GM19452 (cell line): ENCODE results near the gene BMI1.
"Not testable (repeated sequence)": the region's sequence is repeated elsewhere in the genome, so short reads cannot be mapped to it uniquely, and the experiment has no call there.

ENCODE experiments used
- ATAC-seq: cut with Tn5 transposase; IDR thresholded peaks from one replicate; pipeline ENCODE4 v1.9.1; 2021; ENCODE audit not compliant: unreplicated experiment

Gene BMI1

DNA sequence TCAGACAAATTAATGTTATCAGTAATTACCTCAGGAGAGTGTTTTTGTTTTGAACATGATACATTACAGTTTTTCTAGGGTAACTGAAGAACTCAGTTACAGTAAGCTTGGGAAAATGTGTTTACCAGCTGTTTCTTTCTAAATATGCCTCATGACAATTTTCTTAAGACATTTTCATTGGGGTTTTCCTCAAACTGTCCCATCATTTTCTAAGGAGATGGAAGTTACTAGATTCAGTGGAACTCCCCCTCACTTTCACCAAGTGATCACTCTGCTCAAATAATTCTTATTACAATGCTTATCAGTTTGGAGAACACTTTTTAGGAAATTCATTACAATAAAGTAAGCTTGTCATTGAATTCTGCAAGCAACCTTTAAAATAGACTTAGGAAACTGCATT lies 18.0 kb downstream of the BMI1 start:
- ATAC-seq, result no peak

DNA sequence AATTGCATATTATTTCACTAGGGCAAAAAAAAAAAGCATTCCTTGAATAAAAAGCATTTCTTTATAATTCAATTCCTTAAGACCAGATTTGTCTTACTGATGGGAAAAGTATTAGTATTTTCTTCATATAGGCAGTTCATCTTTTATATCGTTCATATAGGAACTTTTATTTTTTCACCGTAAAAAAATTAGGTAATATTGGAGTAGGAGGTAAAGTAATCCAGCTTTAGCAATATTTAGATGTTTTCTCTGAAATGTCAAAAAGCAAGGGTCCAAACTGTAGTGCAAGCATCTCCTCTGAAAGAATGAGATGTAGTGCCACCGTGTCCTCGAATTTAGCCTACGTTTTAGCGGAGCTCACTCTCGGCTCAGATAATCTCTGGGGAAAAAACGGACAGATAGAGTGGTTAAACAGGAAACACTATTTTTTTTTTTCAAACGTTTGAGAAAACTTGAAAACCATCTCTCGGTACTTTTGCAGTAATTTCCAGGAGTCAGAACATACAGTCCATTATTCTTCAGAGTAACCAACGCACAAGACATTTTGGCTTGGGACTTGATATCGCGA lies 18.9 kb downstream of the BMI1 start:
- ATAC-seq, result no peak

DNA sequence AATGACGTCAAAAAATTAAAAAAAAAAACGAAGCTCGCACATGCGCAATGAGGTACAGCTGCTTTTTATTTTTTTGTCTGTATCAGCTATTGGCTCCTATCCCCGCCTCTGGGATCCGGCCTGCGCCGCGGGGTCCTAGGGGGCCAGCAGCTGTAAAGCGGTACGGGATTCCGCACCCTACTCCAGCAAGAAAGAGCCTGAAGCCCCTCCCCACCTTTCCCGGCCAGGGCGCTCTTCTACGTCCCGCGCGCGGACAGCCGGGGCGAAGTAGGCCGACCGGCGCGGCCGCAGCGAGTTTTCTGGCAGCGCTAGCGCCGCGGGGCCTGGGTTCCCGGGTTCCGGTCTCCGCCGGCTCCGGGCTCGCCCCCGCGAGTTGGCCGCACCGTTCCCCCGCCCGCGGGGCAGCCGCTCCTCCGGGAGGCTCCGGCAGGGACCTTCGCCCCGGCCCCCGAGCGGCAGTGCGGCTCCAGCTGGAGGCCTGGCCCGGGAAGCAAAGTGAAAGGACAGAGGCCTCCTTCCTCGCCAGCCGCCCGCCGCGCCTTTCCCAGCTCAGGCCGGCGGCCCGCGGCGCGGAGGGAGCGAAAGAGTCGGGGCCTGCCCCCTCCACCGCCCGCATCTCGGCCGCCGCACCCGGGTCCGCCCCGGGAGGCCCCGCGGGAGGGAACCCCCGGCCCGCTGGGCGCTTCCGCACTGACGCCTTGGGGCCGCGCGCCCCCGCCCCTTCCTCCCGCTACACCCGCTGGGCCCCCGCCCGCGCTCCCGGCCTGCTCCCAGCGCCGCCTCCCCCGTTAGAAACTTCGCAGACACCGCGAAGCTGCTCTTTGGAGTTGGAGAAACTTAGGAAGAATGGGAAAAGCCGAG lies 19.7 kb downstream of the BMI1 start:
- peak; percentile 42 for ATAC-seq

DNA sequence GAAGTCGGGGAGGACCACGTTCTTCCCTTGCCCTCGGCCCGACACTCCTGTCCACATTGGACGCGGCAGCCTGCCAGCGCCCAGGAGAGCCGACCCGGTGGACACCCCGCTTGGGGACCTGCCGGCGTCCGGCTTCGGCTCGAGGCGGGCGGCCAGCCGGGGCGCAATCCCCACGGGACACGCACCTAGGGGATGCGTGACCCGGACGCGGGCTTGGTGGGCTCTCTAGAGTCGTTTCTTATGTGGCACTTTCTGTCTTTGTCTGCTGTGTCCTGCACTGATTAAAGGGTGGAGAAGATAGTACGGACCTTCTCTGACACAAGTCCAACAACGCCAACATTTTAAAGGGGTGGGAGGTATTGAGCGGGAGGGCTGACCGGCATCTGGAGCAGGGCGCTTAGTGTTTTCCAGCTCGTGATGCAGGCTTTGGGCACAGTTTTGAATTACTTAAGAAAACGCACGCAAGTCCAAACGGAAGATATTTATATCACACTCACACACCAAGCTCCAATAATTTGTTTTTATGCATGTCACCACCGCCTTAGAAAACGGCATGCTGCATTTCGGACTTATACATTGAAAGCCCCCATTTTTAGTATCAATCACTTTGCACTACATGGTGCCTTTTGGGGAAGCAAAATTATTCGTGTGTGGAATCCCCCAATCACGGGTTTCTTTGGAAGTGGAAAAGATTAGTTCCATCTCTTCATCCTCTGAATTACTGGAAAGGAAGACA lies 20.5 kb downstream of the BMI1 start:
- peak; percentile 15 for ATAC-seq

DNA sequence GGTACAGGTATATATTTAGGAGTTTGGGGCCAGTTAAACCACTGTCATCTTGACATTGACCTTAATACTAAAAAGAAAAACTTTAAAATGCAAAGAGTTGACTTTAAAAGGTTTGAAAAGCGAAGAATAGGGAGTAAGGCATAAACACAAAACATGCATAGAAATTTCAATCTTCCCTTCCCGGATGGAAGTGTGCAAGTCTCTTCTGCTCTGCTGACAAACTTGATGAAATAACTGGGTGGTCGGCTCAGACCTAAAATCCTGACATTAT lies 21.0 kb downstream of the BMI1 start:
- no peak for ATAC-seq

DNA sequence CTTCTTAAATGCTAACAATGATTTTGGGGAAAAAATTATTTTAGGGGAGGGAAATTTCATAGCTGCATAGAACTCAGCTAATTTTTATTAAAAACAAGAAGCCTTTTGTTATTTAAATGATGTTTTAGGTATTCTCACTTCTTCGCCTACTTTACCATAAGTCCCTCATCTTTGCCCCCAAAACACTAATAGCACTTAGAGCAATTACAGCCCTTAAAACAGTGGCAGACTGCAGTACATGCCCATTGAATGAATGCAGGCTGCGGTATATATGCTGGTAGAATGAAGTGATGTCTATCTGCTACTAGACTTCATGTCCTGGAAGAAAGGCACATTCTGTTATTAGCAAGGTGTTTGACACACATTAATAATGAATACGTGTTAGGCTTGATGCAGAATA lies 21.5 kb downstream of the BMI1 start:
- ATAC-seq, result no peak

DNA sequence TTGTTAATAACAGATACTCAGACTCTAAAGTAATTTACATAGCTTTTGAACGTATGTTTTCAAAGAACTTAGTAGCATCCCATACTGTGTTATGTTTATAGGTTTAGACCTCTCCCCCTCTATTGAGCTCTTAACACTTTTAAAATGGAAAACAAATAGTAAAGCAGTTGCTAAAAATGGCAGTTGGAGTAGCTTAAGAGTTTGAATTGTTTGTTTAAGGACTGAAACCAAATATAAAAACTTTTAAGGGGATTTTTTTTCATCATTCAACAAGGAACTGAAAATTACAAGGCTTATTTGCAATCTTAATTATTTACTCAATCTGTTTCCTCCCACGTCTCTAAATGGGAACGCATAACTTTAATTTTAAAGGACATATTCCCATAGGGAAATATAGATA lies 22.8 kb downstream of the BMI1 start:
- ATAC-seq, result no peak

DNA sequence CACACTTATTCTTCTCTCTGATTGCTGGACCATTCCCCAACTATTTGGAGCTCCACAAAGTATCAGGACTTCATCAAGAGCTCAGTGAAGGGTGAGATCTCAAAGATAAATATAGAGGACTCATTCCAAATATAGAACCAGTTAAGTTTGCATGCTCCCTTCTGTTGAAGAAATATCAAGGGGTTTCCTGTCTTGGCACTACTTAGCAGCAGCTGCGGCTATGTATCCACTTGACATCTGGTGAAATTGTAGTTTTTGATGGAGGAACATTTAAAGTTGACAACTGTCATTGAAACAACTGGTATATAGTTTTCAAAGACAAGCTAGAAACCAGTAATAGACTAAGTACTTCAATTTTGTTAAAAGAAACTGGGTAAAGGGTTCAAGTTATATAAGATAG lies 23.4 kb downstream of the BMI1 start:
- ATAC-seq, result no peak

DNA sequence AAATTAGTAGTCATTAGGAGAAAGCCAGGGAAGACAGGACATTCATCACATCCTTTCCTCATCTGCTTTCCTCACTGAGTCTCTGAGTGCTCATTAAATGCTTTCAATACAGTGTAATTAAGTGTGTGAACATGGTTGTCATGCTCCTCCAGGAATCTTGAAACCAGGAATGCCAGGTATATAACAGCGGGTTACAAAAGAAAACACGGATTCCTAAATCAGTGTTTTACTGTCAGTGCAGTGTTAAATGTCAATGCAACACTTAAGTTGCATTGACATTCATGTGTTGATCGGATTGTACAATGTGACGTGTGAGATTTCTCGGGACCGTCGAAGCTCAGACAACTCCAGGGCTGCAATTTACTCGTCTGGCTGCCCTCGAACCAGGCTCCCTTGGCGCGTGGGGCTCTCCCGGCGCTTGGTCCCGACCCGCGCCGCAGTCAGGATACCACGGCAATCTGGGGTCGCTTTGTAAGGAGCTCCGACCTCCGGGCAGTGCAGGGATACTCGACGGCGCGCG lies 23.9 kb downstream of the BMI1 start:
- no peak for ATAC-seq

DNA sequence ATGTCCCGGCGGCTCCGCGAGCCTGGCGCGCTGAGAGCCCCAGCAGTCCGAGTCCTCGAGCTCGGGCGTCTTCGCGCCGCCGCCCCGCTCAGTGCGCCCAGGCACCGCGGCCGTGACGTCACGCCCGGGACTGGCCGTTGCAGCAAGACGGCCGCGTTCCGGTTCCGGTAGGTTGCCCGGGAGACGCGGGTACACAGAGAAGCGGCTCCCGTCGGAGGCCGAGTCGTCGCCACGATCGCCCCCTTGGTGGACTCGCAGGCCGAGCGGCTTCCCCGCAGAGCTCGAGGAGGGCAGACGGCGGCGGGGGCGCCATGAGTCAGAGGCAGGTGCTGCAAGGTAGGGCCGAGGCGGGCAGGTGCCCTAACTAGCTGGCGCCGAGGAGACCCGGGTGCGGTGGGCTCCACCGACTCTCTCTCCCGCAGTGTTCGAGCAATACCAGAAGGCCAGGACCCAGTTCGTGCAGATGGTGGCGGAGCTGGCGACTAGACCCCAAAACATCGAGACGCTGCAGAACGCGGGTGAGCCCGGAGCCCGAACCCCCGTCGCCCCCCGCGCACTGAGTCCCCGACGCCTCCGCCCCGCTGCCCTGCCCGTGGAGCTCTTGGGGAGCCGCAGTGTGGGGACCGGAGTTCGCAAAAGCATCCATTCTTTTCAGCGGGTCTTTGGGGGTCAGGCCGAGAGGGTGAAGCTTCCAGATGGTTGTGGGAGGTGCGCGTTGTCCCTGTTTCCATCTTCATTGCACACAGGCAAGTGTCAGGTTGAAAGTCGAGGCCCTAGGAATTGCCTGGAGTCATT lies 24.6 kb downstream of the BMI1 start, which contains the start of gene SPAG6:
Gene SPAG6, plus strand, starts transcription at position 196 of the 795 bp plus-strand sequence. Its CDS starts 116 bp downstream, at position 312.
- no peak for ATAC-seq

DNA sequence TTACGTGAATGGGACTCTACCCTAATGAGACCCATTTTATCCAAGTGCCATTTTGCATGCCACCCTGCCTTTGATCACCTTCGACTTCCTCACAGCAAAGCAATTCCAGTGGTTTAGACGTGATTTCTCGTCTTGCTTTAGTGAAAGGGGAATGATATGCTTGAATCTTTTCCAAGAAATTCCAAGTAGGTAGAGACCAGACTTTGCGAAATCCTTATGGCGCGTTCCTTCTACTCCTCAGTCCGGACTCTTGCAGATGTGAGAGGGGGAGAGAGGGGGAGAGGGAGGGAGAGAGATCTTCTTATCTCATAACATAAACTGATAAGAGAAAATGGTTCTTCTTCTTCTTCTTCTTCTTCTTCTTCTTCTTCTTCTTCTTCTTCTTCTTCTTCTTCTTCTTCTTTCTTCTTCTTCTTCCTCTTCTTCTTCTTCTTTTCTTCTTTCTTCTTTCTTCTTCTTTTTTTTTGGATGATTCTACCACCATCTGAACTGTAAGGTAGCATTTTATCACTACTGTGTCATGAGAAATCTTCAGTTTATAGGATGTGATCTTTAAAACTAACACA lies 25.3 kb downstream of the BMI1 start:
- no peak for ATAC-seq

DNA sequence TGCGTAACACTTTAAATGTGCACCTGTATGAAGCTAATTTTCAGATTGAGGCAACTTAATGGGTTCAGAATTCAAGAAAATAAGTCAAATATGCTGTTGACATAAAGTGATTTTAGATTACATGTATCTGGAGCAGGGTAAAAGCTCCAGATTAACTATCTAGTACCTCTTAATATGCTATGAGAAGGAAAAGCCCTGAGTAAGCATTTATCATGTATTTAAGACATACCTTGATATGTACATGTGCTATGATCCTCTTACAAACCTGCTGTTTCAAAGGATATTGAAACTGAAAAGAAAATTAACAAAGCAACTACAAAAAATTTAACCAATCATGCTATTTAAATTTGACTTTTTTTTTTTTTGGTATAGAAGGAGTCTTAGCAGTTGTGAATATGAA lies 28.9 kb downstream of the BMI1 start:
- no peak for ATAC-seq

DNA sequence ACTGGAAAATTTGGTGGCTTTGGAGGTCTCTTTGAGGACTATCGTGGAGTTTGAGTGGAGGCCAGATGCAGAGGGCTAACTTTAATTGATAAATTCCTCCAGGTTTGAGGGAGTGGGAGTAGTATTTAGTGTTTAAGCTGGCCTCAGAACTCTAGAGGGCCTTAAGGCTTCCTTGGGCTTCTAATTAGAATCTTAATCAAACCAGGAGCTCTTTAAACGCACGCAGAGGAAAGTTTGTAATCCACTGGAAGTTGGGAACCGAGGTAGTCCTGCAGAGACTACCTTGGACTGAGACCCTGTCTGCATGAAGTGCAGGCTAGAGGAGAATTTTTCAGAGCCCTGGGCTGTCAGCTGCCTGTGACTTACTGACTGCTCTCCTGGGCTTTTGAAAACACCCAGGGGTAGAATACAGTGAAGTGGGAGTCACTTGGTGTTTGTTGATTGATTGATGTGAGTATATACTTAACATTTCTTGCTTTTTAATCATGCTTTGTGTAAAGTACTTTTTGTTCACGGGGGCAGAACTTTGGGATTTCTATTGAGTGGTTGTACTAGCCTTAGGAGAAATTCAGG lies 30.3 kb downstream of the BMI1 start:
- no peak for ATAC-seq

DNA sequence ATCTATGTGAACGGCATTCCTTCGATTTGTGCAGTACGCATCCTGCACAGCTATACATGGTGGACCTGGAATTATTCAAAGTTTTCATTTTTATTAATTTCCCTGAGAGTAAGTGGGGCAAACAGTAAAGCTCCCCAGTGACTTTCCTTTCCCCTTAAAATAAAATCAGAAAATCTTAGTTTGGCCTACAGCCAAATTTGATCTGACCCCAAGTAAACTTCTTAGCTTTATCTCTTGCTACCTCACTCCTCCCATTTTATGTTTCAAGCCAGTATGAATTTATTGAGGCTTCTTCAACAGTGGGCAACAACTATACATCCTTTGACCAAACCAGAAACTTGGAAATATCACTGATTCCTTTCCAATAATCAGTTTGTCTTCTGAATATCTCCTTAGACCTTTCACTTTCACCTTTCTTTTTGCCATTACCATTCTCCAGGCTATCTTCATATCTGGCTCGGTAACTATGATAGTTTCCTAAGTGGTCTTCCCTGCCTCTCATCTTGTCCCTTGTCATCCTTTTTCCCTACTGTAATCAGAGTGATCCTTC lies 35.5 kb downstream of the BMI1 start:
- no peak for ATAC-seq

DNA sequence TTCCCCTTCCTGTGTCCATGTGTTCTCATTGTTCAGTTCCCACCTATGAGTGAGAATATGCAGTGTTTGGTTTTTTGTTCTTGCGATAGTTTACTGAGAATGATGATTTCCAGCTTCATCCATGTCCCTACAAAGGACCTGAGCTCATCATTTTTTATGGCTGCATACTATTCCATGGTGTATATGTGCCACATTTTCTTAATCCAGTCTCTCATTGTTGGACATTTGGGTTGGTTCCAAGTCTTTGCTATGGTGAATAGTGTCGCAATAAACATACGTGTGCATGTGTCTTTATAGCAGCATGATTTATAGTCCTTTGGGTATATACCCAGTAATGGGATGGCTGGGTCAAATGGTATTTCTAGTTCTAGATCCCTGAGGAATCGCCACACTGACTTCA lies 36.9 kb downstream of the BMI1 start:
- not testable (repeated sequence) for ATAC-seq

DNA sequence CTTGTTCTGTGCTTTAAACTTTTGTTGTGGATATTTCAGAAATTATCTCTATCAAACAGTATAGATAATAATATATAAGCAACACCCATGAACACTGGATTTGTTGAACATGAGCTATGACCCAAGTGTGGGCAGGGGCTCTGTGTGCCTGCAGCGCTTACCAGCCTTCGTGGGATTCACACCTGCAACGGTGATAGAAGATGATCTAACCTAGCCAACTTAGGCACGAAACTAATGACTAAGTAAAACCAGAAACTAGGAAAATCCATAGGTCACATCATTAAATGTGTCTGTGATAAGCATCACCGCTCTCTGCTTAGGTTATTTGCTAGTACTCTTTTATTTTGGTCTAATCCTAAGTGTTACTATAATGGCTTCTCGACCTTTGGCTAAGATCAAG lies 42.4 kb downstream of the BMI1 start:
- no peak for ATAC-seq

DNA sequence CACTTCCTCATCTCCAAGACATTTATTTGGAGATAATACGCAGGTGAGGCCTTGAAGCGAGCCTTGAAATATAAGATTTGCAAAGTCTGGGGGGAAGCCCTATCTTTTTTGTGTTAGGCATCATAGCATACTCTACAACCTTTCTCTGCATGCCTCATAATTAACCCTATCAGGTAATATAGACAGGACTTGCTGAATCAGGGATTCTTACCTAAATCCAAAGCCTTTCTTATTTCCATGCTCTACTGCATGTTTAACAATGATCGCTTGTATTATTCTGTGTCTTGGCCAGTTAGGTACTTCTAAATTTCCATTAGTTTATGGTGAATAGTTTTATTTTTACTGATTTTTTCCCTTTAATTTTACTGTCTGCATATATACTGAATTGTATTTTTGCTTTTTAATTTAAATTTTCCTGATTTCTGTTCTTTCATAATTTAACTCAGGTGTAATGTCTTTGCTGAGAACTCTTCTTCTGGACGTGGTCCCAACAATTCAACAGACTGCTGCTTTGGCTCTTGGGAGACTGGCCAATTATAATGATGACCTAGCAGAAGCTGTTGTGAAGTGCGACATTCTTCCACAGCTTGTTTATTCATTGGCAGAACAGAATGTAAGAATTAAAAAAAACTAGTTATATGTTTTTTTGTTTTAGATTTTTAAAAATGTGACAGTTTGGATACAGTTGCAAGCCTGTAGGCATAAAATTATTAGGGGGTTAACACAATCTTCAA lies 43.7 kb downstream of the BMI1 start:
- ATAC-seq, result no peak

DNA sequence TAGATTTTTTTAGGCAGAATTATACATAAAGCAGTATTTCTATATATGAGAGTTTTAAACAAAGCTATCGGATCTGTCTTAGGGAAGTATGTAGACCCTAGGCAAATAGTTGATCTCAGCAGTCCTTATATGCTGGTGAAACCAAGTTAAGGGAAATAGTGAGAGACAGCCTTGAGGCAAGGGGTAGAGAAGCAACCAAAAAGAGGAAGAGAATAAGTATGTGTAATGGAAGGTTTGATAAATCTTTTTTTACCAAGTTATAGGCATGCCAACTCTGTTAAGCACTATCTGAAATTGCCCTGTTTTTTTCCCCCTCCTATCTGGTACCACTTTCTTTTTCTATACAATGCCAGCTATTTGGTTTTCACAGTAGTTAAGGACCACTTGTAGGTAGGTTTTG lies 44.3 kb downstream of the BMI1 start:
- peak; percentile 52 for ATAC-seq

DNA sequence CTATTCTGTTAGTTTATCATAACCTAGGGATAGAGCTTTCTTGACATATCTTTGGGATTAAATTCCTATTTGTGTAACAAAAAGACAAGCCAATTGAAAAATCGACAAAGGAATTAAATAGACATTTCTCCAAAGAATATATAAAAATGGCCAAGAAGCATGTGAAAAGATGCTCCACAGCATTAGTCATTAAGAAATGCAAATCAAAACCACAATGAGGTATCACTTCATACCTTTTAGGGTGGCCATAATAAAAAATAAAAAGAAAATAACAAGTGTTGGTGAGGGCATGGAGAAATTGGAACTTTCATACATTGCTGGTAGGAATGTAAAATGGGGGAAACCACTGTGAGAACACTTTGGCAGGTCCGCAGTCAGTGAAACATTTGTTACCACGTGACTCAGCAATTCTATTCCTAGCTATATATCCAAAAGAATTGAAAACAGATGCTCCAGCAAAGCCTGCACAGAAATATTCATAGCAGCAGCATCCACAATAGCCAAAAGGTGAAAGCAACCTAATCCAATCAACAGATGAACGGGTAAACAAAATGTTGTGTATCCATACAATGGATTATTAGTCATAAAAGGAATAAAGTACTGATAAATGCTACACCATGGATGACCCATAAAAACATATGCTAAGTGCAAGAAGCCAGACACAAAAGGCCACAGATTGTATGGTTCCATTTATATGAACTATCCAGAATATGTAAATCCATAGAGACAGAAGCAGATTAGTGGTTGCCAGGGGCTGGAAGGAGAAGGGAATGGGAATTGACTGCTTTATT lies 44.9 kb downstream of the BMI1 start:
- ATAC-seq, result no peak
